Measurements from ENCODE around the gene ATAD1.
A peak's percentile ranks its signal among the peaks of the same experiment; 100 is the strongest.

Gene ATAD1

GRCh38 chr10:87790185-87790584 is 27.8 kb downstream of the ATAD1 start:
- Mint-ChIP-seq H3K4me3 (no peak overlapping the region), H3K27ac (no peak overlapping the region), H3K9me3 (no peaks in the 10 kb centered on the region), H3K4me1 (peaks cover 46% of the 10 kb centered on the region), H3K36me3 (peaks cover 13% of the 10 kb centered on the region), H3K27me3 (no peaks in the 10 kb centered on the region)

GRCh38 chr10:87786421-87786820 is 31.6 kb downstream of the ATAD1 start:
- no peak overlapping the region for H3K4me3 Mint-ChIP-seq
- no peak overlapping the region for H3K27ac Mint-ChIP-seq
- H3K4me1 Mint-ChIP-seq, result peaks cover 34% of the 10 kb centered on the region
- H3K27me3 Mint-ChIP-seq, result no peaks in the 10 kb centered on the region
- peaks cover 27% of the 10 kb centered on the region for H3K36me3 Mint-ChIP-seq
- H3K9me3 Mint-ChIP-seq, result no peaks in the 10 kb centered on the region

DNA sequence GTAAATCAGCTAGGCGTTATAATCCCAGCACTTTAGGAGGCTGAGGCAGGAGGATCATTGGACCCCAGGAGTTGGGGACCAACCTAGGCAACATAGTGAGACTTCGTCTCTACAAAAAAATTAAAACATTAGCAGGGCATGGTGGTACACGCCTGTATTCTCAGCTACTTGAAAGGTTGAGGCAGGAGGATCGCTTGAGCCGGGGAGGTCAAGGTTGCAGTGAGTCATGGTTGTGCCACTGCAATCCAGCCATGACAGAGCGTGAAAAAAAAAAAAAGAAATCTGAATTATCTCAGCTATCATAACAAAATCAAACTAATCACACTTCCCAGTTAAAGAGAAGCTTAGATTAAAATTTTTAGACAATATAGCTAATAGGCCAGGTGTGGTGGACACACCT is 35.3 kb downstream of the ATAD1 start:
- Mint-ChIP-seq H3K27ac (no peak overlapping the region), H3K36me3 (peaks cover 38% of the 10 kb centered on the region), H3K27me3 (no peaks in the 10 kb centered on the region), H3K4me1 (peaks cover 32% of the 10 kb centered on the region), H3K9me3 (no peaks in the 10 kb centered on the region), H3K4me3 (no peak overlapping the region)

- Mint-ChIP-seq H3K27ac (no peak overlapping the region), H3K4me3 (no peak overlapping the region)
Observed at GRCh38 chr10:87781545-87781944, 36.5 kb downstream of the ATAD1 start.

GRCh38 chr10:87776328-87776727 is 41.7 kb downstream of the ATAD1 start:
- Mint-ChIP-seq H3K36me3 (peaks cover 20% of the 10 kb centered on the region), H3K4me3 (no peak overlapping the region), H3K27ac (no peak overlapping the region), H3K4me1 (peaks cover 13% of the 10 kb centered on the region), H3K27me3 (no peaks in the 10 kb centered on the region), H3K9me3 (no peaks in the 10 kb centered on the region)

More at GRCh38 chr10:87781545-87781944, 36.5 kb downstream of the ATAD1 start:
- Mint-ChIP-seq H3K36me3 (peaks cover 38% of the 10 kb centered on the region), H3K27me3 (no peaks in the 10 kb centered on the region), H3K4me1 (peaks cover 35% of the 10 kb centered on the region), H3K9me3 (no peaks in the 10 kb centered on the region)

DNA sequence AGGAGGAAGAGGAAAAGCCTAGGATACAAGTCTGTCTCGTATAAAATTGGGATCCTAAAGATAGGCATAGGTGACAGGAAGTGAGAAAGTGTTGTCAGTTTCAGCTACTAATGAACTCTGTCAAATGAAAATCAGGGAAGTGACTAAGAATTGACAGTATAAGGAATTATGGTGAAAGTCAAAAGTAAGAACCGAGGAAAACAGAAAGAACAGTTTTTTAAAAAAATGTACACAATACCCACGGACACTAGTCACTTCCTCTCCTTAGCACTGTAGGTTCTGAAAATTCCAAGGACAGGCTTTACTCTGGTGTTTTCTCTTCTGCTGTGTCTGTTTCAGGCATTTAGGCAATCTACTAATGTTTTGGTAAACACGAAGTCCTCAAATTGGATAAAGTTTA is 42.3 kb downstream of the ATAD1 start:
- no peaks in the 10 kb centered on the region for H3K27me3 Mint-ChIP-seq
- peaks cover 11% of the 10 kb centered on the region for H3K4me1 Mint-ChIP-seq
- no peaks in the 10 kb centered on the region for H3K9me3 Mint-ChIP-seq
- H3K36me3 Mint-ChIP-seq, result peaks cover 15% of the 10 kb centered on the region
- peak overlapping the region; percentile 63 for H3K27ac Mint-ChIP-seq
- H3K4me3 Mint-ChIP-seq, result no peak overlapping the region

DNA sequence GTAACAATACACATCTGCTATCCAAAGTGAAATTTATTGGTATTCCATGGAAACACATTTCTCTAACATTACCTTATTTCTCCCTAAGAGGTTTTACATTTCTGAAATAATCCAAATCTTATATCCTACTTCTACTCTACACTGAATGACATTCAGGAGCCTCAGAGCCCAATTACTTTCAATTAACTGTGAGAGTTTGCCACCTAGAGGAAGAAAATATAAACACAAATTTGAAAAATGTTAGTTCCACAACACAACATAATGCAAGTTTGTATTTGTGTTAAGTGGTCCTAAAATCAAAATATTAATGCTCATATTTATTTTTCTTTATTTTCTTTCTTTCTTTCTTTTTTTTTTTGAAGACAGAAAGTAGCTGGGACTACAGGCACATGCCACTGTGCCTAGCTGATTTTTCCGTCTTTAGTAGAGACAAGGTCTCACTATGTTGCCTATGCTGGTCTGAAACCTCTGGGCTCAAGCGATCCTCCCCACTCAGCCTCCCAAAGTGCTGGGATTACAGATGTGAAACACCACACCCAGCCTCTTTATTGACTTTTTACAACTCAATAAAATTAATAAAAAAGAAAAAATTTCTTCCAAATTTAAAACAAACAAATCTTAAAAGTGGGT is 46.0 kb downstream of the ATAD1 start:
- Mint-ChIP-seq H3K4me3 (no peak overlapping the region), H3K4me1 (peaks cover 11% of the 10 kb centered on the region), H3K9me3 (no peaks in the 10 kb centered on the region), H3K36me3 (peaks cover 9% of the 10 kb centered on the region), H3K27me3 (no peaks in the 10 kb centered on the region), H3K27ac (no peak overlapping the region)

DNA sequence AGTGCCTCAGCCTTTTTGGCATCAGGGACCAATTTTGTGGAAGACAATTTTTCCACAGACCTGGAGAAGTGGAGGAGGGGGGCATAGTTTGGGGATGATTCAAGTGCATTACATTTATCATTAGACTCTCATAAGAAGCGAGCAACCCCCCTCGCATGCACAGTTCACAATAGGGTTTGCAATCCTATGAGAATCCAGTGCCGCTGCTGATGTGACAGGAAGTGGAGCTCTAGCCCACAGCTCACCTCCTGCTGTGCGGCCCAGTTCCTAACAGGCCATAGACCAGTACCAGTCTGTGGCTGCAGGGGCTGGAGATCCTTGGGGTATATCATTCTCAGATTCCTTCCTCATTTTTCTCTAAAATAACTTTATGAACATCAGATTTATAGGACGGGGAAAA is 50.8 kb downstream of the ATAD1 start:
- no peaks in the 10 kb centered on the region for H3K9me3 Mint-ChIP-seq
- H3K4me1 Mint-ChIP-seq, result peaks cover 1% of the 10 kb centered on the region
- H3K36me3 Mint-ChIP-seq, result peaks cover 14% of the 10 kb centered on the region
- H3K27me3 Mint-ChIP-seq, result no peaks in the 10 kb centered on the region
- H3K4me3 Mint-ChIP-seq, result no peak overlapping the region
- no peak overlapping the region for H3K27ac Mint-ChIP-seq

DNA sequence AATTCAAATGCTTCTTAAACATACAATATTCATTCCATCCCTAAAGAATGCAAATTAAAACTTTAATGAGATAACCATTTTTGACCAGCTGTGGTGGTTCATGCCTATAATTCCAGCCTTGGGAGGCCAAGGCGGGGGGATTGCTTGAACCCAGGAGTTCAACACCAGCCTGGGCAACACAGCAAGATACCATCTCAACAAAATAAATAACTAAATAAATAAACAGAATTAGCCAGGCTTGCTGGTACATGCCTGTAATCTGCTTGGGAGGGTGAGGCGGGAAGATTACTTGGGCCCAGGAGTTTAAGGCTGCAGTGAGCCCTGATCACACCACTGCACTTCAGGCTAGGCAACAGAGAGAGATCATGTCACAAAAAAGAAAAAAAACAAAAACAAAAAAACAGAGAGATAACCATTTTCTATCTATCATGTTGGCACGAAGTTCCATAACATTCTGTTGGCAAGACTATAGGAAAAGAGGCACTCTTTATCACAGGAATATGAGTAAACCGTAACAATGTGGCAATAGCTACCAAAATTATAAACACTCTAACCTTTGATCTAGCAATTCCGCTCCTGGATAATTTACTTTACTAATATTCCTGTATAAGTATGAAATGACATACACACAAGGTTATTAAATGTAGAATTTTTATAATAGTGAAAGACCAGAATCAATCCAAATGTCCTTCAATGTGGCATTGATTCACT is 52.2 kb downstream of the ATAD1 start:
- Mint-ChIP-seq H3K4me1 (peaks cover 9% of the 10 kb centered on the region), H3K27ac (no peak overlapping the region), H3K4me3 (no peak overlapping the region), H3K27me3 (no peaks in the 10 kb centered on the region), H3K36me3 (peaks cover 14% of the 10 kb centered on the region), H3K9me3 (no peaks in the 10 kb centered on the region)

DNA sequence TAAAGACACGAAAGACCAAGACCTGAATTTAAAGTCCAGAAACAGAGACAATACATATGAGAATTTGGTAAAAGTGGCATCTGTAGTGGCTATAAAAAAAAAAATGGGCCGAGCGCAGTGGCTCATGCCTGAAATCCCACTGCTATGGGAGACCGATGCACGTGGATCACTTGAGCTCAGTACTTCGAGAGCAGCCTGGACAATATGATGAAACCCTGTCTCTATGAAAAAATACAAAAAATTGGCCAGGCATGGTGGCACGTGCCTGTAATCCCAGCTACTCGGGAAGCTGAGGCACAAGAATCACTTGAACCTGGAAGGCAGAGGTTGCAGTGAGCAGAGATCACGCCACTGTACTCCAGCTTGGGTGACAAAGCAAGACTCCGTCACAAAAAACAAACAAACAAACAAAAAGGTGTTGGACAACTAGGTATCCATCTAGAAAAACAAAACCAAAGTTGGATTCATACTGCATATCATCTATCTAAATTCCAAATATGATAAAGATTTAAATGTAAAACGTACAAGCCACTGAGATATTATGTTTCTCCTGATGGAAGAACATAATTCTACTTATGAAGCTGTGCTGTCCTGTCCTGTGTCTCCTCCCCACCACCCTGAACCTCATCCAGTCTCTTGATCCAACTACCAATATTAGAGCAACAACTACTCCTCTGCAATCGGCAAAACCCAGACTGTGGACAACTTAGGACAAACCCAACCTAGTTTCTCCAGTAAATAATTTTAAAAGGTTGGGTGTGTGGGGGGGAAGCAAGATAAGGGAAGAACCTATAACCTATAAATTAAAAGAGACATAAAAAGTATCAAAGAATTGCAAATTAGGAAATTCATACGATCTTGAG is 53.7 kb downstream of the ATAD1 start:
- H3K36me3 Mint-ChIP-seq, result peaks cover 17% of the 10 kb centered on the region
- no peak overlapping the region for H3K4me3 Mint-ChIP-seq
- no peaks in the 10 kb centered on the region for H3K27me3 Mint-ChIP-seq
- H3K27ac Mint-ChIP-seq, result peak overlapping the region; percentile 62
- H3K9me3 Mint-ChIP-seq, result no peaks in the 10 kb centered on the region
- peaks cover 19% of the 10 kb centered on the region for H3K4me1 Mint-ChIP-seq

DNA sequence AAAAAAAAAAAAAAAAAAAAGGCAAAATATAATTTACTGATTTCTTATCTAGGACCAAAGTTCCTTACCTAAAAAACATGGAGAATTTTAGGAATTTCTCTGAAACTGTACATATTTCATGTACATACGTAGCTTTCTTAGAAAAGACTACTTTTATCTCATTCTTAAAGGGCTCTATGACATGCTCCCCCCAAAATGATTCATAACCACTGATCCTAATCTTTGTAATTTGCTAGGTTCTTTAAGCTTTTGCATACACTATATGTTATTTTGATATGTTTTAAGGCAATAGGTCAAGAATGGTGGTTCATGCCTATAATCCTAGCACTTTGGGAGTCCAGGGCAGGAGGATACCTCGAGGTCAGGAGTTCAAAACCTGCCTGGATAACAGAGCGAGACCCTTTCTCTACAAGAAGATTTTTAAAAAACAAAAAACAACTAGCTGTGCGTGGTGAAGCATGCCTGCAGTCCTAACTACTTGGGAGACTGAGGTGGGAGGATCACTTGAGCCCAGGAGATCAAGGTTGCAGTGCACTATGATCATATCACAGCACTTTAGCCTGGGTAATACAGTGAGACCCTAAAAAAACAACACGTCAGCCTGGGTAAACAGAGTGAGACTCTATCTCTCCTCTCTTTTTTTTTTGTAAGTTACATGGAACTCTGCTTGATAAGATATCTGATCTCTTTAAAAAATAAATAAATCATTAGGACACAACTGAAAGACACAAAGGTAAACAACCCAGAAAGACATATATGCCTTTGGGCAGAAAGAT is 54.8 kb downstream of the ATAD1 start:
- Mint-ChIP-seq H3K4me1 (peaks cover 24% of the 10 kb centered on the region), H3K4me3 (no peak overlapping the region), H3K9me3 (no peaks in the 10 kb centered on the region), H3K36me3 (peaks cover 17% of the 10 kb centered on the region), H3K27me3 (no peaks in the 10 kb centered on the region), H3K27ac (peak overlapping the region; percentile 62)

GRCh38 chr10:87761892-87762291 is 56.1 kb downstream of the ATAD1 start:
- H3K4me3 Mint-ChIP-seq, result no peak overlapping the region
- peaks cover 24% of the 10 kb centered on the region for H3K4me1 Mint-ChIP-seq
- H3K27me3 Mint-ChIP-seq, result no peaks in the 10 kb centered on the region
- no peaks in the 10 kb centered on the region for H3K9me3 Mint-ChIP-seq
- H3K27ac Mint-ChIP-seq, result peak overlapping the region; percentile 76
- H3K36me3 Mint-ChIP-seq, result peaks cover 9% of the 10 kb centered on the region

DNA sequence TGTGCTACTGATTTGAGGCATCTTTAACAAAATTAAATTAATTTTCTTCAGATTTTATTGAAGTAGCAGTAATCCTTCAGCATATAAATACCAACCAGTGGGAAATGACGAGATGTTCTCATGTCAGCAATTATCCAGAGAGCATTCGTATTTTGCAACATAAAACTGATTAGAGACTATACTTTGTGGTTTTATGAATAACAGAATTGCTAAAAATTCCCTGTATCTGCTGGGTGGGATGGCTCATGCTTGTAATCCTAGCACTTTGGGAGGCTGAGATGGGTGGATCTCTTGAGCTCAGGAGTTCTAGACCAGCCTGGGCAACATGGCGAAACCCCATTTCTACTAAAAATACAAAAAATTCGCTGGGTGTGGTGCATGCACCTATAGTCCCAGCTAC is 56.9 kb downstream of the ATAD1 start:
- Mint-ChIP-seq H3K4me1 (peaks cover 24% of the 10 kb centered on the region), H3K9me3 (no peaks in the 10 kb centered on the region), H3K27ac (peak overlapping the region; percentile 12), H3K4me3 (no peak overlapping the region), H3K27me3 (no peaks in the 10 kb centered on the region), H3K36me3 (peaks cover 11% of the 10 kb centered on the region)

GRCh38 chr10:87760195-87760905 is 57.7 kb downstream of the ATAD1 start:
- Mint-ChIP-seq H3K4me3 (no peak overlapping the region), H3K27ac (peak overlapping the region; percentile 94), H3K4me1 (peaks cover 24% of the 10 kb centered on the region), H3K36me3 (peaks cover 11% of the 10 kb centered on the region), H3K9me3 (no peaks in the 10 kb centered on the region), H3K27me3 (no peaks in the 10 kb centered on the region)

GRCh38 chr10:87759551-87759950 is 58.5 kb downstream of the ATAD1 start:
- H3K4me1 Mint-ChIP-seq, result peaks cover 24% of the 10 kb centered on the region
- H3K27ac Mint-ChIP-seq, result peak overlapping the region; percentile 72
- peaks cover 10% of the 10 kb centered on the region for H3K36me3 Mint-ChIP-seq
- H3K4me3 Mint-ChIP-seq, result no peak overlapping the region
- no peaks in the 10 kb centered on the region for H3K9me3 Mint-ChIP-seq
- no peaks in the 10 kb centered on the region for H3K27me3 Mint-ChIP-seq
